Small intestine (tissue), 7 donors: ENCODE measurements around the gene MAP3K21. TPM values are rescaled to one million over a fixed set of nuclear protein-coding genes. Genes with fewer than 3 reads are reported as not detected.

ENCODE experiments used
- DNase-seq, 2 donors: peaks; one replicate each; pipeline versions ENCODE4 v3.0.0 to v3.0.0-alpha.2; 2013
- FAIRE-seq: peaks from 2 replicates; lab custom pipeline; 2012; peaks lifted over from hg19 to GRCh38; lab: Jason Lieb, UNC
- H3K27ac ChIP-seq, 3 donors: one replicate each; pipeline ENCODE4 v1.5.1; 2013; ENCODE audit warnings: low read length in 2 of 3, mild to moderate bottlenecking in 2 of 3, control low read depth in 1 of 3, inconsistent platforms in 1 of 3, low read depth in 1 of 3, moderate library complexity in 1 of 3
- H3K27me3 ChIP-seq, 3 donors: one replicate each; pipeline ENCODE4 v1.6.1; 2013; ENCODE audit warnings: low read length in 3 of 3, inconsistent platforms in 1 of 3; ENCODE audit not compliant: control insufficient read depth in 3 of 3, insufficient read depth in 3 of 3
- H3K36me3 ChIP-seq, 3 donors: one replicate each; pipeline ENCODE4 v1.6.1; 2013; ENCODE audit warnings: low read length in 3 of 3, inconsistent platforms in 1 of 3, low read depth in 1 of 3, mild to moderate bottlenecking in 1 of 3, moderate library complexity in 1 of 3; ENCODE audit not compliant: control insufficient read depth in 3 of 3, insufficient read depth in 2 of 3
- H3K4me1 ChIP-seq, 3 donors: one replicate each; pipeline ENCODE4 v1.6.1; 2013; ENCODE audit warnings: low read length in 2 of 3, inconsistent platforms in 1 of 3, low read depth in 1 of 3, mild to moderate bottlenecking in 1 of 3, moderate library complexity in 1 of 3; ENCODE audit not compliant: control insufficient read depth in 3 of 3, insufficient read depth in 2 of 3
- H3K4me3 ChIP-seq, 3 donors: one replicate each; pipeline ENCODE4 v1.5.1; 2013; ENCODE audit warnings: low read length in 3 of 3, control low read depth in 1 of 3, inconsistent platforms in 1 of 3, low read depth in 1 of 3, mild to moderate bottlenecking in 1 of 3, moderate library complexity in 1 of 3
- H3K9me3 ChIP-seq, 2 donors: one replicate each; pipeline ENCODE4 v1.6.1; 2013; ENCODE audit warnings: low read depth in 1 of 2, low read length in 1 of 2; ENCODE audit not compliant: control insufficient read depth in 2 of 2, insufficient read depth in 1 of 2
- WGBS, 3 donors: extraction: QIAGEN DNeasy Blood & Tissue Kit; methylation state at CpG; one replicate each; pipeline ENCODE4 v1.1.7; 2013; 5-methylcytosine and 5-hydroxymethylcytosine counted together
- polyA plus RNA-seq, 4 donors: library from polyadenylated mRNA; stranded (reverse) in 3 of 4; unstranded in 1 of 4; fragments of 200-250 nt in 3 of 4; fragments of 120-200 nt in 1 of 4; gene quantifications; one replicate each; pipeline versions ENCODE4 v1.2.1 to v1.2.3, GENCODE V29; 2013
- donor health status: healthy with polysubstance abuse.
- donor health status: control.
- donor health status: control.
- donor health status: Bipolar disorder and iron deficiency.
- donor health status: healthy.

Gene MAP3K21
- polyA plus RNA-seq, 4 donors, result 7.6 to 11.9 (median 10.6) TPM

GRCh38 chr1:233313434-233314155, 13.9 kb upstream of the MAP3K21 start:
- FAIRE-seq (no peak), DNase-seq (no peak)
- Histone ChIP-seq H3K9me3 (no peaks in the 10 kb centered on the region), H3K27me3 (peaks cover 0 to under 1% (median 0%) of the 10 kb centered on the region in 3 donors), H3K27ac (no peak overlapping the region), H3K4me3 (no peak overlapping the region), H3K4me1 (no peaks in the 10 kb centered on the region), H3K36me3 (no peaks in the 10 kb centered on the region)
- WGBS, 3 donors, result 68 to 74% (median 70%) methylated on average over 4 of the region's 4 CpGs

- Histone ChIP-seq H3K9me3 (no peaks in the 10 kb centered on the region), H3K4me3 (no peak overlapping the region), H3K4me1 (no peaks in the 10 kb centered on the region), H3K27ac (no peak overlapping the region), H3K36me3 (no peaks in the 10 kb centered on the region), H3K27me3 (peaks cover 0 to 3% (median 0%) of the 10 kb centered on the region in 3 donors)
- no peak for DNase-seq
- no peak for FAIRE-seq
- WGBS, 3 donors, result 21 to 61% (median 42%) methylated on average over 1 of the region's 1 CpG
Measured at GRCh38 chr1:233315718-233316301, 11.7 kb upstream of the MAP3K21 start.

GRCh38 chr1:233316473-233316872, 11.1 kb upstream of the MAP3K21 start:
- no peaks in the 10 kb centered on the region for H3K4me1 ChIP-seq
- no peak for DNase-seq
- H3K27ac ChIP-seq, result no peak overlapping the region
- peaks cover 0 to 3% (median 0%) of the 10 kb centered on the region in 3 donors for H3K27me3 ChIP-seq
- 18 to 72% (median 36%) methylated on average over 1 of the region's 1 CpG for WGBS, 3 donors
- H3K4me3 ChIP-seq, result no peak overlapping the region
- no peak for FAIRE-seq
- no peaks in the 10 kb centered on the region for H3K36me3 ChIP-seq
- H3K9me3 ChIP-seq, result no peaks in the 10 kb centered on the region

- H3K27me3 ChIP-seq, result peaks cover 0 to 5% (median 3%) of the 10 kb centered on the region in 3 donors
- H3K9me3 ChIP-seq, result no peaks in the 10 kb centered on the region
- H3K4me1 ChIP-seq, result peaks cover 0 to 2% (median 0%) of the 10 kb centered on the region in 3 donors
- DNase-seq, result no peak
- no peak for FAIRE-seq
- H3K4me3 ChIP-seq, result no peak overlapping the region
- H3K36me3 ChIP-seq, result no peaks in the 10 kb centered on the region
- no peak overlapping the region for H3K27ac ChIP-seq
- 65 to 73% (median 71%) methylated on average over 6 of the region's 6 CpGs for WGBS, 3 donors
Measured at GRCh38 chr1:233319272-233319671, 8.3 kb upstream of the MAP3K21 start.

- FAIRE-seq, result no peak
- WGBS, 3 donors, result 82 to 86% (median 83%) methylated on average over 2 of the region's 2 CpGs
- no peak overlapping the region for H3K4me3 ChIP-seq
- peaks cover 0 to 2% (median 0%) of the 10 kb centered on the region in 3 donors for H3K4me1 ChIP-seq
- no peak overlapping the region for H3K27ac ChIP-seq
- H3K9me3 ChIP-seq, result no peaks in the 10 kb centered on the region
- H3K36me3 ChIP-seq, result no peaks in the 10 kb centered on the region
- no peak for DNase-seq
- H3K27me3 ChIP-seq, result peaks cover 0 to 5% (median 3%) of the 10 kb centered on the region in 3 donors
Measured at GRCh38 chr1:233320023-233320422, 7.5 kb upstream of the MAP3K21 start.

- Histone ChIP-seq H3K4me1 (peaks cover 0 to 2% (median 0%) of the 10 kb centered on the region in 3 donors), H3K9me3 (no peaks in the 10 kb centered on the region), H3K27ac (no peak overlapping the region), H3K4me3 (no peak overlapping the region), H3K27me3 (peaks cover 0 to 5% (median 1%) of the 10 kb centered on the region in 3 donors), H3K36me3 (no peaks in the 10 kb centered on the region)
- WGBS, 3 donors, result 15 to 63% (median 26%) methylated on average over 1 of the region's 1 CpG
- DNase-seq (peak; percentile 37 to 65), FAIRE-seq (no peak)
Measured at GRCh38 chr1:233323718-233324117, 3.8 kb upstream of the MAP3K21 start.

- H3K4me1 ChIP-seq, result peaks cover 0 to 10% (median 2%) of the 10 kb centered on the region in 3 donors
- FAIRE-seq (no peak), DNase-seq (no peak)
- H3K27me3 ChIP-seq, result peaks cover 0 to 5% (median 3%) of the 10 kb centered on the region in 3 donors
- H3K27ac ChIP-seq, result no peak overlapping the region
- no peak overlapping the region for H3K4me3 ChIP-seq
- no peaks in the 10 kb centered on the region for H3K36me3 ChIP-seq
- H3K9me3 ChIP-seq, result no peaks in the 10 kb centered on the region
Measured at GRCh38 chr1:233326319-233326718, 1.2 kb upstream of the MAP3K21 start.

- H3K4me3 ChIP-seq, result peak overlapping the region in 2 of 3 donors; percentile 40 to 74
- peak overlapping the region in 2 of 3 donors; percentile 45 to 54 for H3K27ac ChIP-seq
- peaks cover 0 to 5% (median 3%) of the 10 kb centered on the region in 3 donors for H3K27me3 ChIP-seq
- H3K9me3 ChIP-seq, result no peaks in the 10 kb centered on the region
- no peak for FAIRE-seq
- DNase-seq, result peak; percentile 96 to 98
- H3K36me3 ChIP-seq, result no peaks in the 10 kb centered on the region
- 2 to 4% (median 3%) methylated on average over 35 to 49 of the region's 49 CpGs for WGBS, 3 donors
- H3K4me1 ChIP-seq, result peaks cover 0 to 10% (median 2%) of the 10 kb centered on the region in 3 donors
Measured at GRCh38 chr1:233326811-233327650, 493 bp upstream of the MAP3K21 start.
